H1 (cell line): Measurements from ENCODE around the gene MYL3. TPM values are rescaled to one million over a fixed set of nuclear protein-coding genes. Genes with fewer than 3 reads are reported as not detected.

Experiments
- CTCF ChIA-PET: fragments of 300-600 bp; sonication (Branson Sonifier 250); formaldehyde crosslinking; loops from one replicate; lab custom pipeline; 2021; ENCODE audit not compliant: partially characterized antibody; lab: Charles Lee
- POLR2A ChIA-PET: fragments of 300-600 bp; sonication (Branson Sonifier 250); formaldehyde crosslinking; loops from one replicate; lab custom pipeline; 2021; ENCODE audit warnings: inconsistent platforms; ENCODE audit not compliant: partially characterized antibody; lab: Charles Lee
- DNase-seq, 2 experiments: peaks; one replicate each; pipeline versions ENCODE4 v3.0.0 to v3.0.0-alpha.2; 2010 to 2022; ENCODE audit warnings: low spot score in 2 of 2, low read depth in 1 of 2, mixed read lengths in 1 of 2
- FAIRE-seq: peaks from 2 replicates; lab custom pipeline; 2011; peaks lifted over from hg19 to GRCh38; lab: Jason Lieb, UNC
- H2AFZ ChIP-seq: 2 replicates; pipeline ENCODE4 v1.8.1; 2012; ENCODE audit warnings: low read length, inconsistent platforms
- H2AK5ac ChIP-seq: 2 replicates; pipeline ENCODE4 v1.6.1; 2013; ENCODE audit warnings: low read depth, low read length
- H2BK120ac ChIP-seq: replicated peaks from 2 replicates; pipeline ENCODE3; 2013; ENCODE audit warnings: low read depth, low read length, inconsistent platforms
- H2BK12ac ChIP-seq: 2 replicates; pipeline ENCODE4 v1.6.1; 2013; ENCODE audit warnings: low read depth, low read length
- H2BK15ac ChIP-seq: 2 replicates; pipeline ENCODE4 v1.6.1; 2013; ENCODE audit warnings: low read length
- H2BK20ac ChIP-seq: 2 replicates; pipeline ENCODE4 v1.6.1; 2013; ENCODE audit warnings: low read length
- H2BK5ac ChIP-seq: 2 replicates; pipeline ENCODE4 v1.6.1; 2013; ENCODE audit warnings: low read depth, low read length
- H3K14ac ChIP-seq: 2 replicates; pipeline ENCODE4 v1.6.1; 2013; ENCODE audit warnings: inconsistent platforms; ENCODE audit not compliant: insufficient read length
- H3K18ac ChIP-seq: 2 replicates; pipeline ENCODE4 v1.6.1; 2013; ENCODE audit warnings: low read length; ENCODE audit errors: extremely low read depth
- H3K23ac ChIP-seq: 2 replicates; pipeline ENCODE4 v1.6.1; 2013; ENCODE audit warnings: inconsistent platforms; ENCODE audit not compliant: insufficient read length
- H3K23me2 ChIP-seq: 2 replicates; pipeline ENCODE4 v1.6.1; 2013; ENCODE audit warnings: low read depth, low read length
- H3K27ac ChIP-seq: 2 replicates; pipeline ENCODE4 v1.6.1; 2011; ENCODE audit warnings: low read depth, low read length, inconsistent platforms
- H3K27me3 ChIP-seq, 4 experiments: replicated peaks in 1 of 4; 1 replicate in 1 of 4; 2 replicates in 3 of 4; pipeline versions ENCODE4 v1.6.1 to v1.8.1; 2011 to 2013; ENCODE audit warnings: low read length in 3 of 4, mild to moderate bottlenecking in 3 of 4, inconsistent platforms in 2 of 4, mixed read lengths in 2 of 4, moderate library complexity in 1 of 4; ENCODE audit not compliant: control insufficient read depth in 3 of 4, insufficient read depth in 3 of 4; ENCODE audit errors: extremely low read depth in 1 of 4
- H3K36me3 ChIP-seq, 4 experiments: 2 replicates each; pipeline versions ENCODE4 v1.6.1 to v1.8.1; 2011 to 2013; ENCODE audit warnings: mild to moderate bottlenecking in 4 of 4, low read length in 3 of 4, moderate library complexity in 2 of 4, control low read depth in 1 of 4, inconsistent platforms in 1 of 4; ENCODE audit not compliant: insufficient read depth in 4 of 4, control insufficient read depth in 2 of 4
- H3K4ac ChIP-seq: replicated peaks from 2 replicates; pipeline ENCODE3; 2013; ENCODE audit warnings: low read length, low read depth, mixed read lengths, inconsistent platforms; ENCODE audit not compliant: insufficient read length
- H3K4me1 ChIP-seq, 4 experiments: replicated peaks in 1 of 4; 1 replicate in 1 of 4; 2 replicates in 3 of 4; pipeline versions ENCODE4 v1.6.1 to v1.8.1; 2011 to 2013; ENCODE audit warnings: low read length in 3 of 4, inconsistent platforms in 2 of 4, mixed read lengths in 1 of 4; ENCODE audit not compliant: insufficient read depth in 4 of 4, control insufficient read depth in 3 of 4
- H3K4me2 ChIP-seq, 2 experiments: 2 replicates each; pipeline versions ENCODE4 v1.6.1 to v1.8.1; 2011 to 2013; ENCODE audit warnings: low read depth in 2 of 2, low read length in 2 of 2, control low read depth in 1 of 2, inconsistent platforms in 1 of 2, mild to moderate bottlenecking in 1 of 2; ENCODE audit not compliant: insufficient read depth in 1 of 2
- H3K4me3 ChIP-seq, 4 experiments: fragments of 200-600, 300-600 bp in 1 of 4; sonication (generic), shearing (Covaris generic), sonication (Bioruptor Twin) in 1 of 4; 2 replicates each; pipeline versions ENCODE4 v1.5.1 to v1.8.1; 2011 to 2016; ENCODE audit warnings: low read length in 4 of 4, low read depth in 3 of 4, control low read depth in 2 of 4, inconsistent platforms in 2 of 4, mild to moderate bottlenecking in 2 of 4, mixed read lengths in 1 of 4, moderate library complexity in 1 of 4; ENCODE audit not compliant: insufficient read depth in 2 of 4; ENCODE audit errors: extremely low read depth in 1 of 4
- H3K56ac ChIP-seq: replicated peaks from 2 replicates; pipeline ENCODE3; 2013; ENCODE audit warnings: low read depth, mild to moderate bottlenecking, mixed read lengths, low read length, inconsistent platforms; ENCODE audit not compliant: insufficient read length
- H3K79me1 ChIP-seq: 2 replicates; pipeline ENCODE4 v1.6.1; 2013; ENCODE audit warnings: low read depth, low read length, control low read depth
- H3K79me2 ChIP-seq, 2 experiments: 2 replicates each; pipeline versions ENCODE4 v1.6.1 to v1.8.1; 2012 to 2013; ENCODE audit warnings: low read length in 2 of 2, mild to moderate bottlenecking in 2 of 2, inconsistent platforms in 1 of 2; ENCODE audit not compliant: insufficient read depth in 2 of 2, control insufficient read depth in 1 of 2
- H3K9ac ChIP-seq, 4 experiments: replicated peaks in 1 of 4; 1 replicate in 1 of 4; 2 replicates in 3 of 4; pipeline versions ENCODE4 v1.6.1 to v1.8.1; 2011 to 2013; ENCODE audit warnings: low read depth in 3 of 4, low read length in 3 of 4, control low read depth in 2 of 4, mild to moderate bottlenecking in 2 of 4, moderate library complexity in 2 of 4, inconsistent platforms in 1 of 4; ENCODE audit errors: extremely low read depth in 1 of 4
- H3K9me3 ChIP-seq, 2 experiments: 2 replicates each; pipeline versions ENCODE4 v1.6.1 to v1.8.1; 2012 to 2013; ENCODE audit warnings: mild to moderate bottlenecking in 2 of 2, moderate library complexity in 2 of 2, control low read depth in 1 of 2, inconsistent platforms in 1 of 2, low read depth in 1 of 2, low read length in 1 of 2, mixed read lengths in 1 of 2; ENCODE audit not compliant: insufficient read depth in 2 of 2
- H4K20me1 ChIP-seq, 2 experiments: replicated peaks in 1 of 2; 2 replicates each; pipeline versions ENCODE3 to v1.8.1; 2011 to 2013; ENCODE audit warnings: inconsistent platforms in 2 of 2, low read length in 2 of 2, mild to moderate bottlenecking in 1 of 2; ENCODE audit not compliant: insufficient read depth in 2 of 2, control insufficient read depth in 1 of 2
- H4K5ac ChIP-seq: 2 replicates; pipeline ENCODE4 v1.6.1; 2013; ENCODE audit warnings: low read length, low read depth, mixed read lengths, inconsistent platforms; ENCODE audit not compliant: insufficient read length
- H4K8ac ChIP-seq: 2 replicates; pipeline ENCODE4 v1.8.0; 2013; ENCODE audit warnings: mild to moderate bottlenecking, moderate library complexity, low read length, inconsistent platforms; ENCODE audit not compliant: insufficient read depth; ENCODE audit errors: extremely low read depth
- H4K91ac ChIP-seq: replicated peaks from 2 replicates; pipeline ENCODE3; 2013; ENCODE audit warnings: low read length, mixed read lengths, inconsistent platforms; ENCODE audit not compliant: insufficient read length
- CHD2 ChIP-seq: IDR thresholded peaks from 2 replicates; pipeline ENCODE4 v1.6.1; 2012; ENCODE audit warnings: low read length, improper control_type of control experiment
- CTBP2 ChIP-seq: IDR thresholded peaks from 2 replicates; pipeline ENCODE4 v1.7.0; 2011; ENCODE audit warnings: borderline replicate concordance, mild to moderate bottlenecking, moderate library complexity, mixed read lengths, low read length; ENCODE audit not compliant: insufficient read depth, insufficient read length
- EP300 ChIP-seq, 2 experiments: IDR thresholded peaks; 1 replicate in 1 of 2; 2 replicates in 1 of 2; pipeline ENCODE4 v1.6.1; 2011 to 2012; ENCODE audit warnings: low read depth in 2 of 2, low read length in 2 of 2, mild to moderate bottlenecking in 2 of 2, borderline replicate concordance in 1 of 2, inconsistent platforms in 1 of 2, moderate library complexity in 1 of 2
- EZH2 ChIP-seq: fragments of 200-600 bp; sonication (generic); IDR thresholded peaks from 2 replicates; pipeline ENCODE4 v1.7.1; 2012; ENCODE audit warnings: low read depth, mild to moderate bottlenecking, moderate library complexity, low read length, inconsistent platforms; ENCODE audit not compliant: severe bottlenecking
- FOSL1 ChIP-seq: IDR thresholded peaks from 2 replicates; pipeline ENCODE4 v1.6.1; 2011; ENCODE audit warnings: mild to moderate bottlenecking, low read depth, low read length, moderate library complexity; ENCODE audit not compliant: insufficient read depth
- PHF8 ChIP-seq: fragments of 200-600 bp; sonication (generic); conservative IDR thresholded peaks from 2 replicates; pipeline ENCODE4 v1.7.1; 2012; ENCODE audit warnings: low read depth, mild to moderate bottlenecking, inconsistent platforms, low read length, moderate library complexity
- POLR2A ChIP-seq, 2 experiments: IDR thresholded peaks; 1 replicate in 1 of 2; 2 replicates in 1 of 2; pipeline ENCODE4 v1.6.1; 2011; ENCODE audit warnings: low read depth in 2 of 2, low read length in 2 of 2, mild to moderate bottlenecking in 2 of 2; ENCODE audit errors: control extremely low read depth in 1 of 2
- POLR2AphosphoS5 ChIP-seq: IDR thresholded peaks from 2 replicates; pipeline ENCODE4 v1.6.1; 2011; ENCODE audit warnings: low read depth, low read length
- SRF ChIP-seq: IDR thresholded peaks from 2 replicates; pipeline ENCODE4 v1.6.1; 2011; ENCODE audit warnings: mild to moderate bottlenecking, low read depth, low read length, moderate library complexity
- TAF1 ChIP-seq: IDR thresholded peaks from 2 replicates; pipeline ENCODE4 v1.6.1; 2011; ENCODE audit warnings: mild to moderate bottlenecking, low read depth, low read length
- TAF7 ChIP-seq: optimal IDR thresholded peaks from 2 replicates; pipeline ENCODE3; 2011; ENCODE audit warnings: low read depth, mild to moderate bottlenecking, inconsistent platforms, low read length, moderate library complexity, borderline replicate concordance
- WGBS, 2 experiments: shearing (Covaris generic) in 1 of 2; methylation state at CpG; one replicate each; pipeline versions ENCODE4 v1.1.6 to v1.1.7; 2013 to 2015; ENCODE audit warnings: low lambda C conversion rate in 2 of 2, mixed read lengths in 2 of 2, inconsistent platforms in 1 of 2, low coverage in 1 of 2, missing lambda C conversion rate in 1 of 2; ENCODE audit not compliant: insufficient replicate concordance in 2 of 2, insufficient coverage in 1 of 2, insufficient read length in 1 of 2; ENCODE audit errors: extremely low coverage in 1 of 2, missing lambda C conversion rate in 1 of 2; 5-methylcytosine and 5-hydroxymethylcytosine counted together
- polyA plus RNA-seq, 7 experiments: library from polyadenylated mRNA; depleted of rRNA in 3 of 7; stranded (reverse) in 5 of 7; unstranded in 2 of 7; fragments of >200 nt in 5 of 7; fragments of 200-250 nt in 2 of 7; gene quantifications; 1 replicate in 5 of 7; 2 replicates in 1 of 7; 4 replicates in 1 of 7; pipeline versions ENCODE4 v1.2.1 to v1.2.3, GENCODE V29; 2011 to 2013; ENCODE audit warnings: missing spikeins in 2 of 7, mixed read lengths in 2 of 7
- total RNA-seq: library from RNA; stranded (reverse); fragmentation: NEBNext Ultra II Directional; extraction: Animal tissue kit (Norgen Biotek cat#: 25700); gene quantifications from 2 replicates; pipeline ENCODE4 v1.2.1, GENCODE V29; 2021

Gene MYL3
- total and polyA plus RNA-seq, 2 of the 8 experiments (the other 6 are each of a cell fraction or from before 2014, with no cell fraction given) = 0.06 TPM; not detected in 1

GRCh38 chr3:46851364-46852333 lies 11.6 kb downstream of the MYL3 start:
- H3K4ac ChIP-seq = no peak overlapping the region
- no peak overlapping the region for H3K4me3 ChIP-seq
- H2BK20ac ChIP-seq = no peak overlapping the region
- no peak for FAIRE-seq
- H3K9me3 ChIP-seq = no peaks in the 10 kb centered on the region
- H2BK5ac ChIP-seq = no peak overlapping the region
- no peak overlapping the region for H2BK120ac ChIP-seq
- H3K4me2 ChIP-seq = no peak overlapping the region
- H2AFZ ChIP-seq = no peak overlapping the region
- H4K91ac ChIP-seq = no peak overlapping the region
- no peak overlapping the region for H3K56ac ChIP-seq
- peaks cover 0 to 6% (median 2%) of the 10 kb centered on the region in 4 experiments; a peak in 4 of 7 replicates for H3K27me3 ChIP-seq
- ChIA-PET CTCF (interaction anchor here (1.0 to 5.7 kb wide), 10 partner anchors 16 to 144 kb away, joined by 3 to 38 read pairs (median 6); partner anchors contain the start of gene PTH1R), POLR2A (interaction anchor here (1.7 kb wide), 1 partner anchor 11 kb away, joined by 3 read pairs; no protein-coding TSS in a partner anchor)
- no peak overlapping the region for H3K23ac ChIP-seq
- no peaks in the 10 kb centered on the region; a peak in 3 of 7 replicates for H3K4me1 ChIP-seq
- H4K8ac ChIP-seq = no peak overlapping the region
- no peak overlapping the region for H3K27ac ChIP-seq
- H2BK12ac ChIP-seq = no peak overlapping the region
- 80% methylated on average over 7 of the region's 13 CpGs; no CpG with 5 or more reads in 1 of the 2 experiments for WGBS, 2 experiments
- H2AK5ac ChIP-seq = no peak overlapping the region; the same call in 1 of the 2 replicates
- H3K14ac ChIP-seq = no peak overlapping the region
- peak in 1 of 2 experiments; percentile 36 for DNase-seq
- H2BK15ac ChIP-seq = no peak overlapping the region
- no peak overlapping the region for H4K5ac ChIP-seq
- H3K23me2 ChIP-seq = 0 out of 2 replicates have a peak, but pooled peaks cover 1% of the 10 kb centered on the region
- H3K9ac ChIP-seq = no peak overlapping the region
- no peaks in the 10 kb centered on the region for H3K36me3 ChIP-seq
- H4K20me1 ChIP-seq = no peaks in the 10 kb centered on the region
- H3K79me1 ChIP-seq = 0 out of 2 replicates have a peak, but pooled peaks cover 2% of the 10 kb centered on the region
- H3K18ac ChIP-seq = no peak overlapping the region
- H3K79me2 ChIP-seq = no peaks in the 10 kb centered on the region
- TF ChIP-seq EP300 (IDR thresholded peaks at IDR 0.05; ENCODE audit: borderline replicate concordance in 1 of 2, low read depth in 2 of 2, low read length in 2 of 2) = no peak
- no peak for TF ChIP-seq TAF1
- TF ChIP-seq POLR2A (IDR thresholded peaks at IDR 0.05; ENCODE audit: control extremely low read depth in 1 of 2, low read depth in 2 of 2, low read length in 2 of 2) = no peak
- TF ChIP-seq FOSL1 = no peak
- TF ChIP-seq POLR2AphosphoS5 = no peak
- TF ChIP-seq CTBP2 = no peak
- no peak for TF ChIP-seq TAF7
- TF ChIP-seq SRF = no peak
- no peak for TF ChIP-seq CHD2
- TF ChIP-seq PHF8 = no peak
- TF ChIP-seq EZH2 = no peak
